HepG2 (cell line): ENCODE data around the gene STEAP1. TPM values are rescaled to one million over a fixed set of nuclear protein-coding genes. Genes with fewer than 3 reads are reported as not detected.
"Not testable (repeated sequence)": the region's sequence is repeated elsewhere in the genome, so short reads cannot be mapped to it uniquely, and the experiment has no call there.

Experiments
- ARHGAP35 ChIP-seq: sonication (generic); formaldehyde crosslinking; IDR thresholded peaks from 2 replicates; pipeline ENCODE4 v1.9.0; 2022; ENCODE audit warnings: mild to moderate bottlenecking, inconsistent platforms, moderate library complexity, missing genetic modification reagents, borderline replicate concordance
- CAMTA2 ChIP-seq: sonication (generic); formaldehyde crosslinking; IDR thresholded peaks from 2 replicates; pipeline ENCODE4 v1.4.0; 2020; ENCODE audit warnings: mild to moderate bottlenecking, missing genetic modification reagents, borderline replicate concordance
- CBX5 ChIP-seq: sonication (generic); formaldehyde crosslinking; IDR thresholded peaks from 2 replicates; pipeline ENCODE4 v1.4.0; 2020; ENCODE audit warnings: missing genetic modification reagents, borderline replicate concordance
- CEBPG ChIP-seq: IDR thresholded peaks from 2 replicates; pipeline ENCODE4 v1.6.1; 2016
- DNMT1 ChIP-seq: sonication (generic); formaldehyde crosslinking; IDR thresholded peaks from 2 replicates; pipeline ENCODE4 v1.5.1; 2020; ENCODE audit warnings: mild to moderate bottlenecking, missing genetic modification reagents
- FOSL2 ChIP-seq: sonication (generic); formaldehyde crosslinking; IDR thresholded peaks from 2 replicates; pipeline ENCODE4 v1.4.0; 2020; ENCODE audit warnings: missing genetic modification reagents
- FOXP1 ChIP-seq, 2 experiments: fragments of 450-650 bp in 1 of 2; IDR thresholded peaks; 2 replicates each; pipeline ENCODE4 v1.6.1; 2017 to 2018; ENCODE audit warnings: antibody characterized with exemption in 1 of 2
- GABPB1 ChIP-seq: IDR thresholded peaks from 2 replicates; pipeline ENCODE4 v1.6.1; 2016; ENCODE audit warnings: mild to moderate bottlenecking, missing genetic modification reagents, moderate library complexity, missing compliant biosample characterization
- KLF6 ChIP-seq: IDR thresholded peaks from 2 replicates; pipeline ENCODE4 v1.8.0; 2016; ENCODE audit warnings: missing biosample characterization, missing genetic modification reagents
- RAD21 ChIP-seq: fragments of 450-650 bp; formaldehyde crosslinking; IDR thresholded peaks from 2 replicates; pipeline ENCODE4 v1.5.0; 2020; ENCODE audit warnings: mild to moderate bottlenecking
- ZNF121 ChIP-seq: sonication (generic); formaldehyde crosslinking; IDR thresholded peaks from 2 replicates; pipeline ENCODE4 v1.5.0; 2020; ENCODE audit warnings: mild to moderate bottlenecking, missing genetic modification reagents
- ZNF557 ChIP-seq: sonication (generic); formaldehyde crosslinking; IDR thresholded peaks from 2 replicates; pipeline ENCODE4 v1.4.0; 2020; ENCODE audit warnings: missing genetic modification reagents
- ZNF605 ChIP-seq: sonication (generic); formaldehyde crosslinking; IDR thresholded peaks from 2 replicates; pipeline ENCODE4 v1.8.0; 2022; ENCODE audit warnings: mild to moderate bottlenecking, missing genetic modification reagents
- ZNF768 ChIP-seq: sonication (generic); formaldehyde crosslinking; IDR thresholded peaks from 2 replicates; pipeline ENCODE4 v1.4.0; 2020; ENCODE audit warnings: missing genetic modification reagents
- ZSCAN29 ChIP-seq: sonication (generic); formaldehyde crosslinking; conservative IDR thresholded peaks from 2 replicates; pipeline ENCODE4 v1.4.0; 2020; ENCODE audit warnings: mild to moderate bottlenecking, missing genetic modification reagents
- ZSCAN9 ChIP-seq: IDR thresholded peaks from 2 replicates; pipeline ENCODE4 v1.6.1; 2016; ENCODE audit warnings: borderline replicate concordance
- polyA plus RNA-seq, 8 experiments: library from polyadenylated mRNA; depleted of rRNA in 3 of 8; stranded (reverse) in 7 of 8; unstranded in 1 of 8; fragments of >200 nt; fragmentation: Illumina TruSeq in 4 of 8; extraction: Trizol in 4 of 8; gene quantifications; 2 replicates each; pipeline versions ENCODE4 v1.2.1 to v1.2.3, GENCODE V29; 2011 to 2016; ENCODE audit warnings: low read depth in 4 of 8, missing spikeins in 1 of 8, mixed read lengths in 1 of 8; ENCODE audit not compliant: insufficient read depth in 1 of 8
- total RNA-seq, 5 experiments: library from RNA; depleted of rRNA; stranded (reverse); fragments of >200 nt; fragmentation: Illumina TruSeq; extraction: Trizol; gene quantifications; 2 replicates each; pipeline ENCODE4 v1.2.3, GENCODE V29; 2016; ENCODE audit warnings: low read depth in 1 of 5
- TF ChIP-seq, protein P1 (sequence below): IDR thresholded peaks from 2 replicates; pipeline ENCODE4 v1.6.1; 2018; ENCODE audit warnings: missing genetic modification reagents, mild to moderate bottlenecking, missing compliant biosample characterization
- TF ChIP-seq, protein P2 (sequence below): sonication (generic); formaldehyde crosslinking; IDR thresholded peaks from 2 replicates; pipeline ENCODE4 v1.4.0; 2020; ENCODE audit warnings: missing genetic modification reagents
- TF ChIP-seq, protein P3 (sequence below): sonication (generic); formaldehyde crosslinking; conservative IDR thresholded peaks from 2 replicates; pipeline ENCODE4 v1.4.0; 2020; ENCODE audit warnings: mild to moderate bottlenecking, missing genetic modification reagents, moderate library complexity

STEAP1 gene
- total and polyA plus RNA-seq, 2 of the 13 experiments (the other 11 are each of a cell fraction or from before 2014, with no cell fraction given): 23.2 to 24.2 TPM

DNA sequence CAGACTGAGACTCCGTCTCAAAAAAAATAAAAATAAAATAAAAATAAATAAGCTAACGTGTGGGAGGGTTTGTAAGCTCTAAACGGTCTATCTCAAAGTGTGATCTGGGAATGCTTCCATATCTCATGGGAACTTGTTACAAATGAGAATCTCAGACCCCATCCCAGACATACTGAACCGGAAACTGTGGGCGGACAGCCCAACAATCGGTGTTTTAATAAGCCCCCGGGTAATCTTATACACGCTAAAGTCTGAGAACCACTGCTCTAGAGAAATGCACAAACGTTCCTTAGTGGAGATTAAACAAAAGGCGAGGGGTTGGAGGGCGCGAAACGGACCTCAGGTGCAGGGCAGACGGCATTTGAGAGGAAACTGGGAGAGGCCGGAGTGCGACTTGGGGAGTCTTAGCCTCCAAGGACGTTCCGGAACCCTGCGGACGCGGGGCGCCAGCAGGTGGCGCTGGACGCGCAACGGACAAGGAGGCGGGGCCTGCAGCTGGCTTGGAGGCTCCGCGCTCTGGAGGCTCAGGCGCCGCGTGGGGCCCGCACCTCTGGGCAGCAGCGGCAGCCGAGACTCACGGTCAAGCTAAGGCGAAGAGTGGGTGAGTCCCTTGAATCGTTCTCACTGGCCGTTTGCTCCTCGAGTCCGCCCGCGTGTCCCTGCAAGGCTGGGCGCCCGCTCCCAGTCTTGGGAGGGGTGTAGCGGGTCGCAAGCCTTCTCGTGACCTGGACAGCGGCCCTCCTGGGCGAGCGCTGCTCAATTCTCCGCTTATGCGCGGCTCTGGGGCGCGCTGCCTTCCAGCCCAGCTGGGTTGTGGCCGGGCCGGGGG lies at the start of gene STEAP1 (continued):
- TF ChIP-seq ZNF557 (CRISPR knock-in tag) (peak; percentile 75; the same call in 1 of the 2 replicates), ZSCAN9 (CRISPR knock-in tag) (peak; percentile 51; the same call in 1 of the 2 replicates), CEBPG (0 out of 2 replicates have a peak, but pooled peaks have one; percentile 2), FOXP1 (CRISPR knock-in tag; IDR thresholded peaks at IDR 0.05) (0 out of 2 replicates have a peak, but pooled peaks have one; percentile 24), FOSL2 (CRISPR knock-in tag) (peak; percentile 29), DNMT1 (CRISPR knock-in tag) (peak; percentile 34; the same call in 1 of the 2 replicates), GABPB1 (CRISPR knock-in tag) (peak; percentile 87), ZNF605 (CRISPR knock-in tag) (peak; percentile 41), RAD21 (peak; percentile 92), CBX5 (peak; percentile 60; the same call in 1 of the 2 replicates), KLF6 (CRISPR knock-in tag) (peak; percentile 62; the same call in 1 of the 2 replicates), ZNF768 (CRISPR knock-in tag) (peak; percentile 63; the same call in 1 of the 2 replicates), ZNF121 (CRISPR knock-in tag) (peak; percentile 51; the same call in 1 of the 2 replicates), ZSCAN29 (CRISPR knock-in tag) (peak; percentile 70; the same call in 1 of the 2 replicates), CAMTA2 (CRISPR knock-in tag) (peak; percentile 67; the same call in 1 of the 2 replicates), ARHGAP35 (peak; percentile 68; the same call in 1 of the 2 replicates)
- TF ChIP-seq, protein P1, sequence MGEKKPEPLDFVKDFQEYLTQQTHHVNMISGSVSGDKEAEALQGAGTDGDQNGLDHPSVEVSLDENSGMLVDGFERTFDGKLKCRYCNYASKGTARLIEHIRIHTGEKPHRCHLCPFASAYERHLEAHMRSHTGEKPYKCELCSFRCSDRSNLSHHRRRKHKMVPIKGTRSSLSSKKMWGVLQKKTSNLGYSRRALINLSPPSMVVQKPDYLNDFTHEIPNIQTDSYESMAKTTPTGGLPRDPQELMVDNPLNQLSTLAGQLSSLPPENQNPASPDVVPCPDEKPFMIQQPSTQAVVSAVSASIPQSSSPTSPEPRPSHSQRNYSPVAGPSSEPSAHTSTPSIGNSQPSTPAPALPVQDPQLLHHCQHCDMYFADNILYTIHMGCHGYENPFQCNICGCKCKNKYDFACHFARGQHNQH (CRISPR knock-in tag): peak; percentile 78
- TF ChIP-seq, protein P2, sequence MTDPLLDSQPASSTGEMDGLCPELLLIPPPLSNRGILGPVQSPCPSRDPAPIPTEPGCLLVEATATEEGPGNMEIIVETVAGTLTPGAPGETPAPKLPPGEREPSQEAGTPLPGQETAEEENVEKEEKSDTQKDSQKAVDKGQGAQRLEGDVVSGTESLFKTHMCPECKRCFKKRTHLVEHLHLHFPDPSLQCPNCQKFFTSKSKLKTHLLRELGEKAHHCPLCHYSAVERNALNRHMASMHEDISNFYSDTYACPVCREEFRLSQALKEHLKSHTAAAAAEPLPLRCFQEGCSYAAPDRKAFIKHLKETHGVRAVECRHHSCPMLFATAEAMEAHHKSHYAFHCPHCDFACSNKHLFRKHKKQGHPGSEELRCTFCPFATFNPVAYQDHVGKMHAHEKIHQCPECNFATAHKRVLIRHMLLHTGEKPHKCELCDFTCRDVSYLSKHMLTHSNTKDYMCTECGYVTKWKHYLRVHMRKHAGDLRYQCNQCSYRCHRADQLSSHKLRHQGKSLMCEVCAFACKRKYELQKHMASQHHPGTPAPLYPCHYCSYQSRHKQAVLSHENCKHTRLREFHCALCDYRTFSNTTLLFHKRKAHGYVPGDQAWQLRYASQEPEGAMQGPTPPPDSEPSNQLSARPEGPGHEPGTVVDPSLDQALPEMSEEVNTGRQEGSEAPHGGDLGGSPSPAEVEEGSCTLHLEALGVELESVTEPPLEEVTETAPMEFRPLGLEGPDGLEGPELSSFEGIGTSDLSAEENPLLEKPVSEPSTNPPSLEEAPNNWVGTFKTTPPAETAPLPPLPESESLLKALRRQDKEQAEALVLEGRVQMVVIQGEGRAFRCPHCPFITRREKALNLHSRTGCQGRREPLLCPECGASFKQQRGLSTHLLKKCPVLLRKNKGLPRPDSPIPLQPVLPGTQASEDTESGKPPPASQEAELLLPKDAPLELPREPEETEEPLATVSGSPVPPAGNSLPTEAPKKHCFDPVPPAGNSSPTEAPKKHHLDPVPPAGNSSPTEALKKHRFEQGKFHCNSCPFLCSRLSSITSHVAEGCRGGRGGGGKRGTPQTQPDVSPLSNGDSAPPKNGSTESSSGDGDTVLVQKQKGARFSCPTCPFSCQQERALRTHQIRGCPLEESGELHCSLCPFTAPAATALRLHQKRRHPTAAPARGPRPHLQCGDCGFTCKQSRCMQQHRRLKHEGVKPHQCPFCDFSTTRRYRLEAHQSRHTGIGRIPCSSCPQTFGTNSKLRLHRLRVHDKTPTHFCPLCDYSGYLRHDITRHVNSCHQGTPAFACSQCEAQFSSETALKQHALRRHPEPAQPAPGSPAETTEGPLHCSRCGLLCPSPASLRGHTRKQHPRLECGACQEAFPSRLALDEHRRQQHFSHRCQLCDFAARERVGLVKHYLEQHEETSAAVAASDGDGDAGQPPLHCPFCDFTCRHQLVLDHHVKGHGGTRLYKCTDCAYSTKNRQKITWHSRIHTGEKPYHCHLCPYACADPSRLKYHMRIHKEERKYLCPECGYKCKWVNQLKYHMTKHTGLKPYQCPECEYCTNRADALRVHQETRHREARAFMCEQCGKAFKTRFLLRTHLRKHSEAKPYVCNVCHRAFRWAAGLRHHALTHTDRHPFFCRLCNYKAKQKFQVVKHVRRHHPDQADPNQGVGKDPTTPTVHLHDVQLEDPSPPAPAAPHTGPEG (CRISPR knock-in tag): peak; percentile 89
- TF ChIP-seq FOXP1 (IDR thresholded peaks at IDR 0.05): not testable (repeated sequence)
- TF ChIP-seq, protein P3, sequence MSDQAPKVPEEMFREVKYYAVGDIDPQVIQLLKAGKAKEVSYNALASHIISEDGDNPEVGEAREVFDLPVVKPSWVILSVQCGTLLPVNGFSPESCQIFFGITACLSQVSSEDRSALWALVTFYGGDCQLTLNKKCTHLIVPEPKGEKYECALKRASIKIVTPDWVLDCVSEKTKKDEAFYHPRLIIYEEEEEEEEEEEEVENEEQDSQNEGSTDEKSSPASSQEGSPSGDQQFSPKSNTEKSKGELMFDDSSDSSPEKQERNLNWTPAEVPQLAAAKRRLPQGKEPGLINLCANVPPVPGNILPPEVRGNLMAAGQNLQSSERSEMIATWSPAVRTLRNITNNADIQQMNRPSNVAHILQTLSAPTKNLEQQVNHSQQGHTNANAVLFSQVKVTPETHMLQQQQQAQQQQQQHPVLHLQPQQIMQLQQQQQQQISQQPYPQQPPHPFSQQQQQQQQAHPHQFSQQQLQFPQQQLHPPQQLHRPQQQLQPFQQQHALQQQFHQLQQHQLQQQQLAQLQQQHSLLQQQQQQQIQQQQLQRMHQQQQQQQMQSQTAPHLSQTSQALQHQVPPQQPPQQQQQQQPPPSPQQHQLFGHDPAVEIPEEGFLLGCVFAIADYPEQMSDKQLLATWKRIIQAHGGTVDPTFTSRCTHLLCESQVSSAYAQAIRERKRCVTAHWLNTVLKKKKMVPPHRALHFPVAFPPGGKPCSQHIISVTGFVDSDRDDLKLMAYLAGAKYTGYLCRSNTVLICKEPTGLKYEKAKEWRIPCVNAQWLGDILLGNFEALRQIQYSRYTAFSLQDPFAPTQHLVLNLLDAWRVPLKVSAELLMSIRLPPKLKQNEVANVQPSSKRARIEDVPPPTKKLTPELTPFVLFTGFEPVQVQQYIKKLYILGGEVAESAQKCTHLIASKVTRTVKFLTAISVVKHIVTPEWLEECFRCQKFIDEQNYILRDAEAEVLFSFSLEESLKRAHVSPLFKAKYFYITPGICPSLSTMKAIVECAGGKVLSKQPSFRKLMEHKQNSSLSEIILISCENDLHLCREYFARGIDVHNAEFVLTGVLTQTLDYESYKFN (CRISPR knock-in tag): peak; percentile 60
